Omental fat pad (tissue), 4 donors: ENCODE results near the gene SYNJ2BP. TPM values are rescaled to one million over a fixed set of nuclear protein-coding genes. Genes with fewer than 3 reads are reported as not detected.
"Not testable (repeated sequence)": the region's sequence is repeated elsewhere in the genome, so short reads cannot be mapped to it uniquely, and the experiment has no call there.

ENCODE experiments used
- ATAC-seq: fragments of 150-250 bp; one replicate; pipeline ENCODE4 v1.9.1; 2016; ENCODE audit warnings: mild to moderate bottlenecking, moderate library complexity; ENCODE audit not compliant: low FRiP score
- DNase-seq: peaks from one replicate; pipeline ENCODE4 v3.0.0-alpha.2; 2019; ENCODE audit warnings: low spot score
- CTCF ChIP-seq, 3 donors: fragments of 450-650 bp; IDR thresholded peaks; one replicate each; pipeline ENCODE4 v1.5.1; 2016 to 2017; ENCODE audit warnings: antibody characterized with exemption in 3 of 3, mild to moderate bottlenecking in 3 of 3, moderate library complexity in 2 of 3
- total RNA-seq, 4 donors: library from RNA; depleted of rRNA; stranded (reverse); fragments of >200 nt; gene quantifications; one replicate each; pipeline ENCODE4 v1.1.0, GENCODE V29; 2016

The SYNJ2BP gene
- total RNA-seq = 10 to 100 TPM; 14.4 to 28.5 (median 17.6) TPM

- DNase-seq (no peak), ATAC-seq (peak; percentile 97)
- TF ChIP-seq CTCF (IDR thresholded peaks at IDR 0.05) = no peak
These were observed at the start of gene SYNJ2BP for GRCh38 chr14:70416725-70417349. Gene SYNJ2BP, minus strand, starts transcription at chr14:70417090. Its CDS starts 127 bp downstream, at chr14:70416963.

- TF ChIP-seq CTCF (IDR thresholded peaks at IDR 0.05) = no peak
- ATAC-seq (no peak), DNase-seq (no peak)
These were observed 37.8 kb upstream of the SYNJ2BP start for GRCh38 chr14:70454731-70455130.

- TF ChIP-seq CTCF (IDR thresholded peaks at IDR 0.05) = no peak
- ATAC-seq (no peak), DNase-seq (no peak)
These were observed 35.0 kb upstream of the SYNJ2BP start, which contains the start of gene ADAM21 for GRCh38 chr14:70451874-70452273. Gene ADAM21, plus strand, starts transcription at chr14:70452174. Its CDS starts 5,326 bp downstream, at chr14:70457500.

- ATAC-seq (no peak), DNase-seq (no peak)
- TF ChIP-seq CTCF (IDR thresholded peaks at IDR 0.05) = no peak
These were observed 31.9 kb upstream of the SYNJ2BP start for GRCh38 chr14:70448633-70449340.

- ATAC-seq (no peak), DNase-seq (no peak)
- TF ChIP-seq CTCF (IDR thresholded peaks at IDR 0.05) = no peak
These were observed 25.9 kb upstream of the SYNJ2BP start for GRCh38 chr14:70442750-70443149.

- ATAC-seq = no peak
- TF ChIP-seq CTCF (IDR thresholded peaks at IDR 0.05) = no peak
- no peak for DNase-seq
These were observed 24.8 kb upstream of the SYNJ2BP start for GRCh38 chr14:70441641-70442040.

- ATAC-seq (no peak), DNase-seq (no peak)
- TF ChIP-seq CTCF (IDR thresholded peaks at IDR 0.05) = no peak
These were observed 20.0 kb upstream of the SYNJ2BP start for GRCh38 chr14:70436867-70437266.

GRCh38 chr14:70426555-70426954 is 9.7 kb upstream of the SYNJ2BP start:
- not testable (repeated sequence) for DNase-seq, ATAC-seq
